IMR-90 (cell line): ENCODE results near the gene ETV6. TPM values are rescaled to one million over a fixed set of nuclear protein-coding genes. Genes with fewer than 3 reads are reported as not detected.

Experiments
- ATAC-seq: fragments of 200-7000 bp; cut with Tn5 transposase; 2 replicates; pipeline ENCODE4 v1.9.1; 2020; ENCODE audit warnings: low read depth, mild to moderate bottlenecking, moderate library complexity
- BruUV-seq: library from RNA; stranded (reverse); fragments of 400-500 nt; replicated peaks from 2 replicates; lab custom pipeline; 2021; lab: Mats Ljungman, UMichigan
- CTCF ChIA-PET: fragments of 300-600 bp; formaldehyde crosslinking; extraction: SDS; loops from one replicate; lab custom pipeline; 2021; ENCODE audit warnings: antibody characterized with exemption; lab: Yijun Ruan, JAX
- POLR2A ChIA-PET: fragments of 300-600 bp; sonication (Branson Sonifier 250); formaldehyde crosslinking; loops from one replicate; lab custom pipeline; 2022; ENCODE audit warnings: antibody characterized with exemption; ENCODE audit not compliant: unreplicated experiment; lab: Charles Lee
- DNase-seq: peaks from one replicate; pipeline ENCODE4 v3.0.0; 2013
- H2AFZ ChIP-seq: replicated peaks from 2 replicates; pipeline ENCODE3; 2013; ENCODE audit warnings: low read length, mild to moderate bottlenecking; ENCODE audit not compliant: poor library complexity
- H2AK5ac ChIP-seq: 2 replicates; pipeline ENCODE4 v1.6.1; 2013; ENCODE audit warnings: low read depth, low read length, inconsistent platforms
- H2AK9ac ChIP-seq: replicated peaks from 2 replicates; pipeline ENCODE3; 2013; ENCODE audit warnings: mild to moderate bottlenecking, low read depth, low read length, moderate library complexity; ENCODE audit not compliant: poor library complexity
- H2BK120ac ChIP-seq: 2 replicates; pipeline ENCODE4 v1.6.1; 2013; ENCODE audit warnings: low read depth, low read length, inconsistent platforms
- H2BK15ac ChIP-seq: 3 replicates; pipeline ENCODE4 v1.6.1; 2013; ENCODE audit warnings: low read depth, low read length, inconsistent platforms
- H2BK20ac ChIP-seq: 2 replicates; pipeline ENCODE4 v1.6.1; 2013; ENCODE audit warnings: low read depth, mild to moderate bottlenecking, inconsistent platforms, low read length, moderate library complexity
- H2BK5ac ChIP-seq: 2 replicates; pipeline ENCODE4 v1.6.1; 2013; ENCODE audit warnings: mild to moderate bottlenecking, low read depth, low read length, inconsistent platforms; ENCODE audit not compliant: poor library complexity, severe bottlenecking
- H3K14ac ChIP-seq: replicated peaks from 2 replicates; pipeline ENCODE4 v1.6.1; 2013; ENCODE audit warnings: low read depth, low read length, inconsistent platforms
- H3K18ac ChIP-seq: 2 replicates; pipeline ENCODE4 v1.6.1; 2013; ENCODE audit warnings: low read depth, low read length, control low read depth
- H3K23ac ChIP-seq: 2 replicates; pipeline ENCODE4 v1.6.1; 2013; ENCODE audit warnings: low read depth, low read length, inconsistent platforms
- H3K27ac ChIP-seq: 2 replicates; pipeline ENCODE4 v1.5.1; 2013; ENCODE audit warnings: mild to moderate bottlenecking, control low read depth, low read length; ENCODE audit not compliant: insufficient read depth
- H3K27me3 ChIP-seq: 2 replicates; pipeline ENCODE4 v1.6.1; 2013; ENCODE audit warnings: low read length; ENCODE audit not compliant: control insufficient read depth, insufficient read depth
- H3K36me3 ChIP-seq: 2 replicates; pipeline ENCODE4 v1.6.1; 2013; ENCODE audit warnings: low read length, mixed read lengths; ENCODE audit not compliant: control insufficient read depth, insufficient read depth
- H3K4ac ChIP-seq: 2 replicates; pipeline ENCODE4 v1.6.1; 2013; ENCODE audit warnings: low read depth, low read length, inconsistent platforms
- H3K4me1 ChIP-seq: 2 replicates; pipeline ENCODE4 v1.6.1; 2013; ENCODE audit warnings: low read length, mixed read lengths; ENCODE audit not compliant: control insufficient read depth, insufficient read depth
- H3K4me2 ChIP-seq: 2 replicates; pipeline ENCODE4 v1.6.1; 2013; ENCODE audit warnings: low read depth, mild to moderate bottlenecking, control low read depth, low read length, moderate library complexity
- H3K4me3 ChIP-seq: 2 replicates; pipeline ENCODE4 v1.5.1; 2013; ENCODE audit warnings: low read depth, mild to moderate bottlenecking, control low read depth, low read length, moderate library complexity; ENCODE audit not compliant: insufficient read depth
- H3K56ac ChIP-seq: 2 replicates; pipeline ENCODE4 v1.6.1; 2013; ENCODE audit warnings: low read length, inconsistent platforms; ENCODE audit not compliant: insufficient read depth; ENCODE audit errors: extremely low read depth
- H3K79me1 ChIP-seq, 2 experiments: 2 replicates each; pipeline ENCODE4 v1.6.1; 2013; ENCODE audit warnings: low read length in 2 of 2, inconsistent platforms in 1 of 2, low read depth in 1 of 2
- H3K9ac ChIP-seq: 2 replicates; pipeline ENCODE4 v1.6.1; 2013; ENCODE audit warnings: low read depth, low read length, control low read depth
- H3K9me1 ChIP-seq: 2 replicates; pipeline ENCODE4 v1.6.1; 2013; ENCODE audit warnings: low read length, inconsistent platforms; ENCODE audit not compliant: insufficient read depth
- H3K9me3 ChIP-seq: 2 replicates; pipeline ENCODE4 v1.6.1; 2013; ENCODE audit warnings: low read length; ENCODE audit not compliant: control insufficient read depth, insufficient read depth
- H4K20me1 ChIP-seq: 2 replicates; pipeline ENCODE4 v1.6.1; 2013; ENCODE audit warnings: low read length, inconsistent platforms; ENCODE audit not compliant: insufficient read depth
- H4K5ac ChIP-seq: 2 replicates; pipeline ENCODE4 v1.6.1; 2013; ENCODE audit warnings: mild to moderate bottlenecking, low read depth, low read length, control low read depth
- H4K8ac ChIP-seq, 2 experiments: 2 replicates each; pipeline ENCODE4 v1.6.1; 2013; ENCODE audit warnings: low read depth in 2 of 2, low read length in 2 of 2, control low read depth in 1 of 2, inconsistent platforms in 1 of 2
- H4K91ac ChIP-seq: 2 replicates; pipeline ENCODE4 v1.6.1; 2013; ENCODE audit warnings: low read depth, low read length, inconsistent platforms; ENCODE audit not compliant: insufficient read depth
- BHLHE40 ChIP-seq: fragments of 150-350 bp; IDR thresholded peaks from 2 replicates; pipeline ENCODE4 v1.6.1; 2016; ENCODE audit warnings: mild to moderate bottlenecking, low read depth, low read length
- WGBS, 2 experiments: methylation state at CpG; one replicate each; pipeline versions ENCODE4 v1.1.5 to v1.1.7; 2013; ENCODE audit warnings: missing lambda C conversion rate in 2 of 2; ENCODE audit not compliant: insufficient read length in 1 of 2; ENCODE audit errors: extremely low coverage in 2 of 2; 5-methylcytosine and 5-hydroxymethylcytosine counted together
- dilution Hi-C: fragments of 300-500 bp; cut with HindIII; formaldehyde crosslinking; loops from one replicate; pipeline ENCODE4 v1.14.3; 2018; ENCODE audit warnings: low sequenced_read_pairs; ENCODE audit not compliant: unreplicated experiment
- in situ Hi-C: fragments of 300-500 bp; cut with MboI; formaldehyde crosslinking; loops from 3 replicates; pipeline ENCODE4 v1.14.3; 2019; ENCODE audit warnings: low sequenced_read_pairs, inconsistent platforms, mixed read lengths
- intact Hi-C: fragments of 100-400 bp; cut with micrococcal nuclease; formaldehyde crosslinking; loops from 2 replicates; pipeline ENCODE4 v1.10.0; 2022
- polyA plus RNA-seq, 3 experiments: library from polyadenylated mRNA; depleted of rRNA; stranded (reverse); fragments of >200 nt; gene quantifications; 2 replicates each; pipeline ENCODE4 v1.2.3, GENCODE V29; 2012; ENCODE audit warnings: low replicate concordance in 1 of 3
- total RNA-seq: library from RNA; depleted of rRNA; stranded (reverse); fragments of >200 nt; gene quantifications from 2 replicates; pipeline ENCODE4 v1.2.3, GENCODE V29; 2012

ETV6 gene
- total and polyA plus RNA-seq, 2 of the 4 experiments (the other 2 are of a cell fraction) = 8.4 to 9.9 TPM

DNA sequence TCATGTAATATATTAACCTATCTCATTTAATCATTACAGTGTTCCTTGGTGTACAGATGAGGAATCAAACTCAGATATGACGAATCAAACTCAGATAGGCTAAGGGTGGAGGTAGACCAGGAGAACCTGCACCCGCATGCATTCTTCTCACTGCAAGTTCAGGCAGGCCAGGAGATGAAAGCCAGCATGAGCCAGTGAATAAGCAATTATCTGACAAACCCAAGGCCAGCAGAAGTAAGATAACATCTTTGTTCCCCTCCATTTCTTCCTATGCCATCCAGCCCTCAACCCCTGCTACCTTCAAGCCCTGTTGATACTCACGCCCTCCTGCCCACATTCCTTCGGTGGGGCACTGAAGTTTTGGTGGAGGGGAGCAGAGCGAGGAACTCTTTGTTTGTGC lies 152.2 kb downstream of the ETV6 start:
- Histone ChIP-seq H4K8ac (peak overlapping the region in 1 of 2 experiments; percentile 3; a peak in 1 of 4 replicates), H3K27ac (no peak overlapping the region), H2BK120ac (no peak overlapping the region), H3K79me1 (peaks cover 29 to 71% of the 10 kb centered on the region in 2 experiments), H4K5ac (no peak overlapping the region), H3K36me3 (peaks cover 1% of the 10 kb centered on the region), H3K4me1 (peaks cover 15% of the 10 kb centered on the region), H3K4me3 (no peak overlapping the region), H3K23ac (no peak overlapping the region), H3K9me3 (no peaks in the 10 kb centered on the region), H2BK5ac (no peak overlapping the region), H3K18ac (no peak overlapping the region), H2AFZ (no peak overlapping the region), H3K27me3 (no peaks in the 10 kb centered on the region), H2BK20ac (no peak overlapping the region), H3K4ac (no peak overlapping the region), H2AK9ac (no peak overlapping the region), H3K9ac (no peak overlapping the region), H3K9me1 (peaks cover 22% of the 10 kb centered on the region), H4K20me1 (peaks cover 6% of the 10 kb centered on the region; the same call in 1 of the 2 replicates), H2AK5ac (peak overlapping the region; percentile 31), H3K56ac (no peak overlapping the region), H3K4me2 (no peak overlapping the region), H4K91ac (no peak overlapping the region), H2BK15ac (peak overlapping the region; percentile 38; the same call in 1 of the 3 replicates), H3K14ac (no peak overlapping the region)
- dilution Hi-C loops = no loop called here
- intact Hi-C loops = no loop called here
- DNase-seq = no peak
- no TSS peak for BruUV-seq
- POLR2A ChIA-PET = no interaction called here
- ATAC-seq = no peak
- TF ChIP-seq BHLHE40 = no peak
- no CpG with 5 or more reads among the region's 5 CpGs for WGBS, 2 experiments
- CTCF ChIA-PET = interaction anchor here (1.1 kb wide), 1 partner anchor 13 kb away, joined by 3 read pairs; no protein-coding TSS in a partner anchor
- in situ Hi-C loops = no loop called here
